ENCODE measurements around the gene RNF141. TPM values are rescaled to one million over a fixed set of nuclear protein-coding genes. Genes with fewer than 3 reads are reported as not detected.

Gene RNF141
- polyA plus RNA-seq, 1 experiment: 34.8 TPM

- no peak overlapping the region for H3K4me3 ChIP-seq (ENCODE audit: low read depth, low read length)
- H3K27me3 ChIP-seq (ENCODE audit: control insufficient read depth, insufficient read depth, low read length): no peaks in the 10 kb centered on the region
- no peak overlapping the region for H3K27ac ChIP-seq (ENCODE audit: low read depth, low read length)
- ChIA-PET CTCF (no interaction called here), POLR2A (no interaction called here)
- no peak for DNase-seq (ENCODE audit: low read depth, low spot score)
- TF ChIP-seq, protein P1, sequence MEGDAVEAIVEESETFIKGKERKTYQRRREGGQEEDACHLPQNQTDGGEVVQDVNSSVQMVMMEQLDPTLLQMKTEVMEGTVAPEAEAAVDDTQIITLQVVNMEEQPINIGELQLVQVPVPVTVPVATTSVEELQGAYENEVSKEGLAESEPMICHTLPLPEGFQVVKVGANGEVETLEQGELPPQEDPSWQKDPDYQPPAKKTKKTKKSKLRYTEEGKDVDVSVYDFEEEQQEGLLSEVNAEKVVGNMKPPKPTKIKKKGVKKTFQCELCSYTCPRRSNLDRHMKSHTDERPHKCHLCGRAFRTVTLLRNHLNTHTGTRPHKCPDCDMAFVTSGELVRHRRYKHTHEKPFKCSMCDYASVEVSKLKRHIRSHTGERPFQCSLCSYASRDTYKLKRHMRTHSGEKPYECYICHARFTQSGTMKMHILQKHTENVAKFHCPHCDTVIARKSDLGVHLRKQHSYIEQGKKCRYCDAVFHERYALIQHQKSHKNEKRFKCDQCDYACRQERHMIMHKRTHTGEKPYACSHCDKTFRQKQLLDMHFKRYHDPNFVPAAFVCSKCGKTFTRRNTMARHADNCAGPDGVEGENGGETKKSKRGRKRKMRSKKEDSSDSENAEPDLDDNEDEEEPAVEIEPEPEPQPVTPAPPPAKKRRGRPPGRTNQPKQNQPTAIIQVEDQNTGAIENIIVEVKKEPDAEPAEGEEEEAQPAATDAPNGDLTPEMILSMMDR (IDR thresholded peaks at IDR 0.05; ENCODE audit: low read depth, low read length): no peak
- H3K9me3 ChIP-seq (ENCODE audit: control insufficient read depth, insufficient read depth, low read length): no peaks in the 10 kb centered on the region
These were observed 35.0 kb upstream of the RNF141 start for GRCh38 chr11:10576035-10576398.

- Histone ChIP-seq H3K27ac (ENCODE audit: low read depth, low read length) (no peak overlapping the region), H3K4me3 (ENCODE audit: low read depth, low read length) (no peak overlapping the region), H3K9me3 (ENCODE audit: control insufficient read depth, insufficient read depth, low read length) (no peaks in the 10 kb centered on the region), H3K27me3 (ENCODE audit: control insufficient read depth, insufficient read depth, low read length) (no peaks in the 10 kb centered on the region)
- CTCF ChIA-PET: interaction anchor here (0.6 kb wide), 1 partner anchor 34 kb away, joined by 3 read pairs; no protein-coding TSS in a partner anchor
- POLR2A ChIA-PET: interaction anchor here (0.7 kb wide), 1 partner anchor 188 kb away, joined by 3 read pairs; no protein-coding TSS in a partner anchor
- TF ChIP-seq, protein P1 (IDR thresholded peaks at IDR 0.05; ENCODE audit: low read depth, low read length): no peak
- no peak for DNase-seq (ENCODE audit: low read depth, low spot score)
These were observed 34.5 kb upstream of the RNF141 start for GRCh38 chr11:10575346-10576034.

GRCh38 chr11:10573556-10573955, 32.6 kb upstream of the RNF141 start:
- Histone ChIP-seq H3K9me3 (ENCODE audit: control insufficient read depth, insufficient read depth, low read length) (no peaks in the 10 kb centered on the region), H3K27ac (ENCODE audit: low read depth, low read length) (no peak overlapping the region), H3K4me3 (ENCODE audit: low read depth, low read length) (no peak overlapping the region), H3K27me3 (ENCODE audit: control insufficient read depth, insufficient read depth, low read length) (no peaks in the 10 kb centered on the region)
- TF ChIP-seq, protein P1 (IDR thresholded peaks at IDR 0.05; ENCODE audit: low read depth, low read length): no peak
- ChIA-PET CTCF (interaction anchor here (1.0 to 1.1 kb wide), 2 partner anchors 31 to 33 kb away, joined by 3 read pairs; partner anchors contain the start of gene RNF141), POLR2A (no interaction called here)
- DNase-seq (ENCODE audit: low read depth, low spot score): no peak

GRCh38 chr11:10573028-10573427, 32.0 kb upstream of the RNF141 start:
- CTCF ChIA-PET: interaction anchor here (1.0 to 1.1 kb wide), 2 partner anchors 31 to 32 kb away, joined by 3 read pairs; partner anchors contain the start of gene RNF141
- TF ChIP-seq, protein P1 (IDR thresholded peaks at IDR 0.05; ENCODE audit: low read depth, low read length): no peak
- no peak overlapping the region for H3K4me3 ChIP-seq (ENCODE audit: low read depth, low read length)
- H3K27ac ChIP-seq (ENCODE audit: low read depth, low read length): no peak overlapping the region
- DNase-seq (ENCODE audit: low read depth, low spot score): no peak
- H3K9me3 ChIP-seq (ENCODE audit: control insufficient read depth, insufficient read depth, low read length): no peaks in the 10 kb centered on the region
- POLR2A ChIA-PET: no interaction called here
- H3K27me3 ChIP-seq (ENCODE audit: control insufficient read depth, insufficient read depth, low read length): no peaks in the 10 kb centered on the region

GRCh38 chr11:10572533-10572932, 31.5 kb upstream of the RNF141 start:
- no peak for DNase-seq (ENCODE audit: low read depth, low spot score)
- no peaks in the 10 kb centered on the region for H3K27me3 ChIP-seq (ENCODE audit: control insufficient read depth, insufficient read depth, low read length)
- ChIA-PET POLR2A (no interaction called here), CTCF (no interaction called here)
- no peak overlapping the region for H3K27ac ChIP-seq (ENCODE audit: low read depth, low read length)
- H3K4me3 ChIP-seq (ENCODE audit: low read depth, low read length): no peak overlapping the region
- TF ChIP-seq, protein P1 (IDR thresholded peaks at IDR 0.05; ENCODE audit: low read depth, low read length): no peak
- H3K9me3 ChIP-seq (ENCODE audit: control insufficient read depth, insufficient read depth, low read length): no peaks in the 10 kb centered on the region
